B cell (primary cell): ENCODE data around the gene CWC27. TPM values are rescaled to one million over a fixed set of nuclear protein-coding genes. Genes with fewer than 3 reads are reported as not detected.

ENCODE experiments used
- ATAC-seq: fragments of 200-7000 bp; cut with Tn5 transposase; one replicate; pipeline ENCODE4 v1.10.0; 2021; ENCODE audit warnings: low read depth, mild to moderate bottlenecking, moderate number of reproducible peaks, moderate library complexity
- CTCF ChIA-PET: fragments of 350-600 bp; sonication (Branson Sonifier 250); formaldehyde crosslinking; loops from one replicate; lab custom pipeline; 2021; ENCODE audit warnings: antibody characterized with exemption, inconsistent platforms; lab: Charles Lee
- POLR2A ChIA-PET: fragments of 350-600 bp; sonication (Branson Sonifier 250); formaldehyde crosslinking; loops from one replicate; lab custom pipeline; 2021; ENCODE audit warnings: antibody characterized with exemption; lab: Charles Lee
- DNase-seq: peaks from one replicate; pipeline ENCODE4 v3.0.0; 2013
- H2AFZ ChIP-seq: 2 replicates; pipeline ENCODE4 v1.6.1; 2012; ENCODE audit warnings: mild to moderate bottlenecking, low read depth, low read length; ENCODE audit not compliant: insufficient read depth, poor library complexity, severe bottlenecking
- H3K27ac ChIP-seq, 2 donors: 1 replicate in 1 of 2; 2 replicates in 1 of 2; pipeline ENCODE4 v1.5.1; 2012 to 2013; ENCODE audit warnings: low read length in 2 of 2, mild to moderate bottlenecking in 2 of 2, moderate library complexity in 1 of 2
- H3K27me3 ChIP-seq, 4 experiments: fragments of 200-600 bp in 1 of 4; sonication (generic) in 1 of 4; replicated peaks in 1 of 4; 1 replicate in 2 of 4; 2 replicates in 2 of 4; pipeline versions ENCODE4 v1.6.1 to v1.7.0; 2013 to 2016; ENCODE audit warnings: low read length in 3 of 4, mild to moderate bottlenecking in 2 of 4, mixed read lengths in 1 of 4, moderate library complexity in 1 of 4; ENCODE audit not compliant: insufficient read depth in 4 of 4, control insufficient read depth in 3 of 4; ENCODE audit errors: control extremely low read depth in 1 of 4
- H3K36me3 ChIP-seq, 2 experiments: replicated peaks in 1 of 2; 1 replicate in 1 of 2; 2 replicates in 1 of 2; pipeline versions ENCODE4 v1.6.1 to v1.7.1; 2013; ENCODE audit warnings: low read length in 1 of 2; ENCODE audit not compliant: insufficient read depth in 2 of 2, control insufficient read depth in 1 of 2; ENCODE audit errors: control extremely low read depth in 1 of 2, extremely low read depth in 1 of 2
- H3K4me1 ChIP-seq, 2 donors: fragments of 200-600 bp in 1 of 2; sonication (generic) in 1 of 2; 1 replicate in 1 of 2; 2 replicates in 1 of 2; pipeline versions ENCODE4 v1.5.1 to v1.6.1; 2013 to 2017; ENCODE audit warnings: low read length in 2 of 2; ENCODE audit not compliant: control insufficient read depth in 2 of 2, insufficient read depth in 2 of 2
- H3K4me2 ChIP-seq: replicated peaks from 2 replicates; pipeline ENCODE3; 2012; ENCODE audit warnings: mild to moderate bottlenecking, low read depth, low read length; ENCODE audit not compliant: poor library complexity, severe bottlenecking
- H3K4me3 ChIP-seq, 5 experiments: fragments of 200-600 bp in 1 of 5; sonication (generic) in 1 of 5; 1 replicate in 3 of 5; 2 replicates in 2 of 5; pipeline versions ENCODE4 v1.5.1 to v1.7.0; 2011 to 2016; ENCODE audit warnings: low read length in 4 of 5, mild to moderate bottlenecking in 4 of 5, low read depth in 2 of 5, control low read depth in 1 of 5, moderate library complexity in 1 of 5; ENCODE audit not compliant: insufficient read depth in 1 of 5; ENCODE audit errors: control extremely low read depth in 1 of 5, extremely low read depth in 1 of 5
- H3K79me2 ChIP-seq: fragments of 200-600 bp; sonication (generic); one replicate; pipeline ENCODE4 v1.6.0; 2016; ENCODE audit warnings: low read length; ENCODE audit not compliant: control insufficient read depth, insufficient read depth
- H3K9ac ChIP-seq: fragments of 200-600 bp; sonication (generic); 2 replicates; pipeline ENCODE4 v1.6.1; 2017; ENCODE audit warnings: mild to moderate bottlenecking, low read length, moderate library complexity
- H3K9me3 ChIP-seq, 3 donors: one replicate each; pipeline versions ENCODE4 v1.6.1 to v1.7.1; 2013; ENCODE audit warnings: low read length in 2 of 3; ENCODE audit not compliant: control insufficient read depth in 2 of 3, insufficient read depth in 1 of 3; ENCODE audit errors: control extremely low read depth in 1 of 3
- H4K20me1 ChIP-seq: 2 replicates; pipeline ENCODE4 v1.6.0; 2012; ENCODE audit warnings: mild to moderate bottlenecking, low read length; ENCODE audit not compliant: insufficient read depth, control insufficient read depth, poor library complexity, severe bottlenecking
- H3K27ac Mint-ChIP-seq: one replicate; pipeline ENCODE4 v1.8.0; 2021; ENCODE audit warnings: mixed read lengths
- H3K27me3 Mint-ChIP-seq: one replicate; pipeline ENCODE4 v1.8.0; 2021; ENCODE audit warnings: mixed read lengths
- H3K4me1 Mint-ChIP-seq: one replicate; pipeline ENCODE4 v1.8.0; 2021; ENCODE audit warnings: mixed read lengths
- H3K4me3 Mint-ChIP-seq: one replicate; pipeline ENCODE4 v1.8.0; 2021; ENCODE audit warnings: mixed read lengths
- H3K9me3 Mint-ChIP-seq: one replicate; pipeline ENCODE4 v1.8.0; 2022; ENCODE audit warnings: mixed read lengths; ENCODE audit not compliant: insufficient read depth
- EZH2 ChIP-seq: IDR thresholded peaks from 2 replicates; pipeline ENCODE4 v1.6.1; 2012; ENCODE audit warnings: borderline replicate concordance, low read depth, mild to moderate bottlenecking, moderate library complexity, low read length; ENCODE audit not compliant: insufficient read depth, poor library complexity, severe bottlenecking
- WGBS: methylation state at CpG from one replicate; pipeline ENCODE4 v1.1.5; 2013; ENCODE audit warnings: missing lambda C conversion rate; ENCODE audit not compliant: insufficient coverage; 5-methylcytosine and 5-hydroxymethylcytosine counted together
- intact Hi-C: fragments of 100-400 bp; cut with micrococcal nuclease; formaldehyde crosslinking; loops from one replicate; pipeline ENCODE4 v1.10.0; 2022
- polyA plus RNA-seq: library from polyadenylated mRNA; depleted of rRNA; stranded (reverse); fragments of >200 nt; gene quantifications from 2 replicates; pipeline ENCODE4 v1.2.3, GENCODE V29; 2012
- total RNA-seq, 2 donors: library from RNA; stranded (reverse); fragments of 120-200 nt in 1 of 2; gene quantifications; 1 replicate in 1 of 2; 2 replicates in 1 of 2; pipeline versions ENCODE4 v1.2.3 to v1.2.4, GENCODE V29; 2013 to 2022
- TF ChIP-seq, protein P1 (sequence below): fragments of 200-600 bp; IDR thresholded peaks from one replicate; pipeline ENCODE4 v1.8.0; 2022; ENCODE audit warnings: antibody characterized with exemption, mild to moderate bottlenecking

The CWC27 gene
- total and polyA plus RNA-seq, 2 donors (not counting 1 experiment from before 2014, with no cell fraction given) = 6.6 to 30.5 TPM

DNA sequence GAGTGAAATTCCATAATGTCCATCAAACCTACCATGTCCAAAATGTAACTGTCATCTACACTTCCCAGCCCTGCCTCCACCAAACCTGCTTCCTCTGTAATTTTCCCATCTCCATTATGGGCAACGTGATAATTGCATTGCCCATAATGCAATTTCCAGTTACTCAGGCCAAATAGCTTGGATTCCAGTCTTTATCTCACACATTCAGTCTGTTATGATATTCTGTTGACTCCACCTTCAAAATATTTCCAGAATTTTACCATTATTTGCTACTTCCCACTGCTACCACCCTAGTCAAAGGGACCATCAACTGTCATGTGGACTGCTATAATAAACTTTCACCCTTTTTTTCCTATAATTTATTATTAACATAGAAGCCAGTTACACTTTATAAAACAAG lies 256.0 kb downstream of the CWC27 start:
- ATAC-seq = no peak
- no peak overlapping the region for H2AFZ ChIP-seq
- H3K27me3 ChIP-seq = no peaks in the 10 kb centered on the region
- ChIA-PET POLR2A (no interaction called here), CTCF (no interaction called here)
- no peak overlapping the region for H3K27ac ChIP-seq
- Mint-ChIP-seq H3K27me3 (no peaks in the 10 kb centered on the region), H3K4me1 (peaks cover 32% of the 10 kb centered on the region), H3K9me3 (no peaks in the 10 kb centered on the region), H3K4me3 (no peak overlapping the region), H3K27ac (no peak overlapping the region)
- H4K20me1 ChIP-seq = no peaks in the 10 kb centered on the region
- H3K79me2 ChIP-seq = no peaks in the 10 kb centered on the region
- WGBS = 93% methylated on average over 1 of the region's 1 CpG
- H3K4me1 ChIP-seq = peaks cover 19 to 27% of the 10 kb centered on the region in 2 donors
- no peaks in the 10 kb centered on the region for H3K9me3 ChIP-seq
- H3K9ac ChIP-seq = no peak overlapping the region
- H3K36me3 ChIP-seq = no peaks in the 10 kb centered on the region
- intact Hi-C loops = no loop called here
- no peak overlapping the region for H3K4me2 ChIP-seq
- DNase-seq = no peak
- H3K4me3 ChIP-seq = no peak overlapping the region
- TF ChIP-seq, protein P1, sequence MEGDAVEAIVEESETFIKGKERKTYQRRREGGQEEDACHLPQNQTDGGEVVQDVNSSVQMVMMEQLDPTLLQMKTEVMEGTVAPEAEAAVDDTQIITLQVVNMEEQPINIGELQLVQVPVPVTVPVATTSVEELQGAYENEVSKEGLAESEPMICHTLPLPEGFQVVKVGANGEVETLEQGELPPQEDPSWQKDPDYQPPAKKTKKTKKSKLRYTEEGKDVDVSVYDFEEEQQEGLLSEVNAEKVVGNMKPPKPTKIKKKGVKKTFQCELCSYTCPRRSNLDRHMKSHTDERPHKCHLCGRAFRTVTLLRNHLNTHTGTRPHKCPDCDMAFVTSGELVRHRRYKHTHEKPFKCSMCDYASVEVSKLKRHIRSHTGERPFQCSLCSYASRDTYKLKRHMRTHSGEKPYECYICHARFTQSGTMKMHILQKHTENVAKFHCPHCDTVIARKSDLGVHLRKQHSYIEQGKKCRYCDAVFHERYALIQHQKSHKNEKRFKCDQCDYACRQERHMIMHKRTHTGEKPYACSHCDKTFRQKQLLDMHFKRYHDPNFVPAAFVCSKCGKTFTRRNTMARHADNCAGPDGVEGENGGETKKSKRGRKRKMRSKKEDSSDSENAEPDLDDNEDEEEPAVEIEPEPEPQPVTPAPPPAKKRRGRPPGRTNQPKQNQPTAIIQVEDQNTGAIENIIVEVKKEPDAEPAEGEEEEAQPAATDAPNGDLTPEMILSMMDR = no peak
- TF ChIP-seq EZH2 = no peak

DNA sequence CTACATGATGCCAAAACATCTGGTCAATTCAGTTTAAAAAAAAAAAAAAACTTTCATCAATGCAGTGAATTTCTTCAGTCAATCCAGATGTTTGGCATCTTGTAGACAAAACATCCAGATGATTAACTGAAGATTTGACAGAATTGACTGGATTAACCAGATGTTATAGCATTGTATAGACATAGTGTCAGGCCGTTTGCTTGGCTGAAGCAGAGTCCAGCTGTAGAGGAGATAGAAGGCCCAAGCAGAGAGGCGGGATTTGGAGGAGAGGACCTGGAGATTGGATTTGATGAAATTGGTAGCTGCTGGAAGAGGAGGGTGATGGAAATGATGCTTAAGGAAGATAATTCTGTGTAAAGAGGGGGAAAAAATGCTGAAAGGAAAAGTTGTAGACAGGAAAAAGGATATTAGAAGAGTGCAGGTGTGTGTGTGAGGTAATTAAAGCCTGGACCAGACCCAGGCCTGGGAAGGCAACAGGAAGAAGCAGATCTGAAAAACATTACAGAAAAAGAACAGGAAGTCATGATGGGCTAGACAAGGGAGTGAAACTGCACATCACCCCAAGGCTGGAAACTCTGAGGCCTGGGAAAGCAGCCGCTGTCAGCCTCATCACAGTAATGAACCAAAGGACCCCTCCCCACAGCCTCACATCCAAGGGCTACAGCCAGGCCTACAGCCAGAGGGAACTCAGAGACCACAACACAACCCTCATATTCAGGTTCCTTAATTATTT lies 258.3 kb downstream of the CWC27 start:
- 88% methylated on average over 2 of the region's 3 CpGs for WGBS
- intact Hi-C loops = no loop called here
- DNase-seq (no peak), ATAC-seq (no peak)
- Histone ChIP-seq H3K4me3 (no peak overlapping the region), H3K4me1 (peaks cover 10 to 18% of the 10 kb centered on the region in 2 donors), H3K9ac (no peak overlapping the region), H3K27me3 (no peaks in the 10 kb centered on the region), H3K36me3 (no peaks in the 10 kb centered on the region), H4K20me1 (no peaks in the 10 kb centered on the region), H3K9me3 (no peaks in the 10 kb centered on the region), H3K4me2 (peak overlapping the region; percentile 4), H3K79me2 (no peaks in the 10 kb centered on the region), H3K27ac (peak overlapping the region in 1 of 2 donors; percentile 8), H2AFZ (peak overlapping the region; percentile 40)
- CTCF ChIA-PET = no interaction called here
- TF ChIP-seq, protein P1 = no peak
- no peak for TF ChIP-seq EZH2
- H3K27me3 Mint-ChIP-seq = no peaks in the 10 kb centered on the region
- no peaks in the 10 kb centered on the region for H3K9me3 Mint-ChIP-seq
- POLR2A ChIA-PET = no interaction called here
- no peak overlapping the region for H3K4me3 Mint-ChIP-seq
- peak overlapping the region; percentile 59 for H3K27ac Mint-ChIP-seq
- H3K4me1 Mint-ChIP-seq = peaks cover 20% of the 10 kb centered on the region
